GM10266 (cell line): Measurements from ENCODE around the gene NUP160.
A peak's percentile ranks its signal among the peaks of the same experiment; 100 is the strongest.
"Not testable (repeated sequence)": the region's sequence is repeated elsewhere in the genome, so short reads cannot be mapped to it uniquely, and the experiment has no call there.

Source experiments
- DNase-seq: peaks from one replicate; pipeline ENCODE4 v3.0.0; 2012; ENCODE audit errors: extremely low spot score
- TF ChIP-seq, protein P1 (sequence below): IDR thresholded peaks from 2 replicates; pipeline ENCODE4 v1.5.1; 2012; ENCODE audit warnings: mild to moderate bottlenecking, low read depth; ENCODE audit not compliant: control insufficient read depth, insufficient read depth; ENCODE audit errors: missing control alignments

Gene NUP160

DNA sequence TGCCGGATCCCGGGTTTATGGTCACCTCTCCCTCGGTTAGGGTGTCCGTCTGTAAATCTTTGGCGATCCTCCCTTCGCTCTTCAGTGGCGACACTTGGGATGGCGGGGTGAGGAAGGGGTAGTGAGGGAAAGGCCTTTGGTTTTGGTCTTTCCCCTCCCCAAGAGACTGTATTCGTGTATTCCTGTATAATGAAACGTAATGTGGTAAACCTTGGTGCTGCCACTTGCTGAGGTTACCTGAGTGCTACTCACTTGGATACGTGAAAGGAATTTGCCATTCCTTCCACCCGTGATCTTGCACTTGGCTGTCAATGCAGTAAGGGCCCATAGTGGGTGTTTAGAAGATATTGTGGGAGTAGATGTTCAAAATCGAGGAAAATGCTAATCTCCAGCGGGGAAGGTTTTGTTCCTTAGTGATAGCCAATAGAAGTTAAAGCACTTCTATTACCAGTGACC is 578 bp upstream of the NUP160 start:
- TF ChIP-seq, protein P1, sequence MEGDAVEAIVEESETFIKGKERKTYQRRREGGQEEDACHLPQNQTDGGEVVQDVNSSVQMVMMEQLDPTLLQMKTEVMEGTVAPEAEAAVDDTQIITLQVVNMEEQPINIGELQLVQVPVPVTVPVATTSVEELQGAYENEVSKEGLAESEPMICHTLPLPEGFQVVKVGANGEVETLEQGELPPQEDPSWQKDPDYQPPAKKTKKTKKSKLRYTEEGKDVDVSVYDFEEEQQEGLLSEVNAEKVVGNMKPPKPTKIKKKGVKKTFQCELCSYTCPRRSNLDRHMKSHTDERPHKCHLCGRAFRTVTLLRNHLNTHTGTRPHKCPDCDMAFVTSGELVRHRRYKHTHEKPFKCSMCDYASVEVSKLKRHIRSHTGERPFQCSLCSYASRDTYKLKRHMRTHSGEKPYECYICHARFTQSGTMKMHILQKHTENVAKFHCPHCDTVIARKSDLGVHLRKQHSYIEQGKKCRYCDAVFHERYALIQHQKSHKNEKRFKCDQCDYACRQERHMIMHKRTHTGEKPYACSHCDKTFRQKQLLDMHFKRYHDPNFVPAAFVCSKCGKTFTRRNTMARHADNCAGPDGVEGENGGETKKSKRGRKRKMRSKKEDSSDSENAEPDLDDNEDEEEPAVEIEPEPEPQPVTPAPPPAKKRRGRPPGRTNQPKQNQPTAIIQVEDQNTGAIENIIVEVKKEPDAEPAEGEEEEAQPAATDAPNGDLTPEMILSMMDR, result peak; percentile 19
- DNase-seq, result no peak

DNA sequence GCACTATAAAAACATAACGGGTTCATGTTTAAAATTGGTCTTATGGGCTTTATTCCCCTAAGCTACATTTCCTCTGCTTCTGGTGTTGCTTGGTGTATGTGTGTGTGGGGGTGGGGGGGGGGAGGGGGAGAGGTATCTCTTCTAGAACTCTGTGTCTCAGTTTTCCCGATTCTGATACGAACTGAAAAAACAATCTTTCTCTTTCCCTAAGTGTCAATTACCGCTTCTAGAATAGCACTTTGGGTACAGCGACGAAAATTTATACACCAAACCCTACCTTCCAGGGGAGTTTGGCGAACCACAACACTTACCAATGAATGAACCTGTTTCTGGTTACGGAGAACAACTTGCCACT is 636 bp downstream of the NUP160 start:
- no peak for DNase-seq
- TF ChIP-seq, protein P1, result no peak

DNA sequence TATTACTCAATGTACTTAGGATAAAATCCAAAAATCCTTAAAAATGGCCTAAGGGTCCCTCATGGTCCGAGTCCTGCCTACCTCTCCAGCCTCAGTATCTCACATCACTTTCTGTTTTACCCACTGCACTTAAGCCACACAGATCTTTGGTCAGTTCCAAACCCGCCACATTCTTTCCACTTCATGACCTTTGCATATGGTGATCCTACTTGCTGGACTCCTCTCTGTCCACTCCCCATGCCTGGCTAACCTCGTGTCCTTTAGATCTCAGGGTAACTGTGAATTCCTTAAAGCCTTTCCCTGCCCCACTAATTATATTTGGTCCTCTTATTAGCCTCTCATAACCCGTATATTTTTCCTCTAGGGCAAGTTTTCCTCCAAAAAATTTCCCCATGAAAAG is 1.2 kb downstream of the NUP160 start:
- no peak for DNase-seq
- TF ChIP-seq, protein P1, result no peak

DNA sequence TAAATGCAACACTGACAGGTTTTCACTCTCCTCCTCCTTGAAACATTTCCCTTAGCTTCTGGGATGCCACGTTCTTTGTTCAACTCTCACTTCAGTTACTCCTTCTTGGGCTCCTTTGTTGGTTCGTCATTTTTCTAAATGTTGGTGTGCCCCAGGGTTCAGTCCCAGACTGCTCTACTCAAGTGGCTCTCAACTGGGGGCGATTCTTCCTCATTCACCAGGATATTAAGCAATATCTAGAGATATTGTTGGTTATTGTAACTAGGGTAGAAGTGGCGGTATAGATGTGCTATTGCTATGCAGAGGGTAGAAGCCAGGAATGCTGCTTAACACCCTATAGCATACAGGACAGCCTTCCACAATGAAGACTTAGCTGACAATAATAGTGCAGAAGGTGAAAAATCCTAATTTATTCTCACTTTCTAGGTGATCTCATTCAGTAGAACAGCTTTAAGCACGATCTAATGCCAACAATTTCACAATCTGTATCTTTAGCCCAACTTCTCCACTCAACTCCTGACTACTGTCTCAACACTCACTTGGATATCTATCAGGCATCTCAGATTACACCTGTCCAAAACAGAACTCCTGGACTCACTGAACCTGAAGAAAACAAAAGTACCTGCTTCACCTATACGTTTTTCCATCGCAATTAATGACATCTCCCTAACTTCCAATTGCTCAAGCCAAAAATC is 4.6 kb downstream of the NUP160 start:
- no peak for DNase-seq
- TF ChIP-seq, protein P1, result no peak

DNA sequence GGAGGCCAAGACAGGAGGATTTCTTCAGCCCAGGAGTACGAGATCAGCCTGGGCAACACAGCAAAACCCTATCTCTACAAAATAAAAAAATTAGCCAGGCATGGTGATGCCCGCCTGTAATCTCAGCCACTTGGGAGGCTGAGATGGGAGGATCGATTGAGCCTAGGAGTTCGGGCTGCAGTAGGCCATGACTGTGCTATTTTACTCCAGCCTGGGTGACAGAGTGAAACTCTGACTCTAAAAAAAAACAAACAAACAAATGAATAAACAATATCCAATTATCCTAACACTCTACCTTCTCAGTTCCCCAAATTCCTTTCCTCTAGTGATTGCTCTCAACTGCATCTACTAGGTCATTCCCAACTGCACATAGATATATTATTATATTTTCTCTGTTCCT is 5.4 kb downstream of the NUP160 start:
- TF ChIP-seq, protein P1, result no peak
- DNase-seq, result no peak

DNA sequence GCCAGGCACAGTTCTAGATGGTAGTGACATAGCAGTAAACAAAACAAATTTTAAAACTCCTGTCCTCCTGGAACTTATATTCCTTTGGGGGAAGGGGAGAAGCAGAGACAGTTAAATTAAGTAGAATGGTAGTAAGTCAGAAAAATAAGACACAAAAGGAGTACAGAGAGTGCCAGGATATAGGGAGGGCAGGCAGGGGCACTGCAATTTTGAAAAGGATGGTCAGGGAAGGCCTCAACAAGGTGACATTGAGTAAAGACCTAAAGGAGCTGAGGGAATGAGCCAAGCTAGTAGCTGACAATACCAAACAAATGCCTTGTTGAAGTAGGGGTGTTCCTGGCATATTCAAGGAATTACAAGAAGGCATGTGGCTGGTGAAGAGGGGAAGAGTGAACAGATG is 10.2 kb downstream of the NUP160 start:
- TF ChIP-seq, protein P1, result no peak

DNA sequence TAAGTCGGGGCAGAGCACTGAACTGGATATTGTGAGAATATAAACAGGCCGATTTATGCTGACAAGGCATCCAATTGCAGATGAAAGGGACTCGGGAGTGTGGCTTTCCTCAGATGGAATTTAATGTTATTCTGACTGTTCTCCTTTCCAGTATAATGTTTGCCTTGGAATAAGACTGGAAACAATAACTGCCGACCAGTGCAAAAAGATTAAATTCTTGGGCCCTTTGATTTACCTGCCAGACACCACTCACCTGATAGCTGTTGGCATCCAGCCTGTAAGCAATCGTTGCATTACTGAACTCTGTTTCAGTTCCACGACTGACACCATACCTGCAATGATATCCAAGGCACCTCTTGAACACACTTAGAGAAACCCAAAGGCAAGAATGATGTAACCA is 10.9 kb downstream of the NUP160 start:
- no peak for DNase-seq
- TF ChIP-seq, protein P1, result no peak

More for the DNA sequence above, 10.2 kb downstream of the NUP160 start:
- DNase-seq, result no peak

DNA sequence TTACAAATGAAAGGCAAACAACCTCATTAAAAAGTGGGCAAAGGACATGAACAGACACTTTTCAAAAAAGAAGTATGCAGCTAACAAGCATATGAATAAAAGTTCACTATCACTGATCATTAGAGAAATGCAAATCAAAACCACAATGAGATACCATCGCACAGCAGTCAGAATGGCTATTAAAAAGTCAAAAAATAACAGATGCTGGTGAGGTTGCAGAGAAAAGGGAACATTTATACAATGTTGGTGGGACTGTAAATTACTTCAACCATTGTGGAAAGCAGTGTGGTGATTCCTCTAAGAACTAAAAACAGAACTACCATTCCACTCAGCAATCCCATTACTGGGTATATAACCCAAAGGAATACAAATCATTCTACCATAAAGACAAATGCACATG is 18.1 kb downstream of the NUP160 start:
- DNase-seq, result not testable (repeated sequence)
